ENCODE data around the gene MAP3K4. TPM values are rescaled to one million over a fixed set of nuclear protein-coding genes. Genes with fewer than 3 reads are reported as not detected.

The MAP3K4 gene
- polyA plus RNA-seq, 1 experiment, result 12.7 TPM

- CTCF ChIA-PET, result interaction anchor here (1.4 to 10.9 kb wide), 3 partner anchors 67 to 373 kb away, joined by 4 to 99 read pairs (median 4); no protein-coding TSS in a partner anchor
- no peak overlapping the region for H3K27ac ChIP-seq (ENCODE audit: low read depth, low read length)
- H3K27me3 ChIP-seq (ENCODE audit: control insufficient read depth, insufficient read depth, low read length), result no peaks in the 10 kb centered on the region
- H3K4me3 ChIP-seq (ENCODE audit: low read depth, low read length), result no peak overlapping the region
- H3K9me3 ChIP-seq (ENCODE audit: control insufficient read depth, insufficient read depth, low read length), result no peaks in the 10 kb centered on the region
- POLR2A ChIA-PET, result no interaction called here
- DNase-seq (ENCODE audit: low read depth, low spot score), result no peak
- TF ChIP-seq CTCF (IDR thresholded peaks at IDR 0.05; ENCODE audit: low read depth, low read length), result no peak
Observed at GRCh38 chr6:160999516-160999915, 7.9 kb downstream of the MAP3K4 start.

GRCh38 chr6:161000632-161001031 lies 9.1 kb downstream of the MAP3K4 start:
- CTCF ChIA-PET, result interaction anchor here (1.4 to 2.5 kb wide), 3 partner anchors 8 to 370 kb away, joined by 4 to 8 read pairs (median 6); no protein-coding TSS in a partner anchor
- Histone ChIP-seq H3K4me3 (ENCODE audit: low read depth, low read length) (no peak overlapping the region), H3K27ac (ENCODE audit: low read depth, low read length) (no peak overlapping the region), H3K27me3 (ENCODE audit: control insufficient read depth, insufficient read depth, low read length) (no peaks in the 10 kb centered on the region), H3K9me3 (ENCODE audit: control insufficient read depth, insufficient read depth, low read length) (no peaks in the 10 kb centered on the region)
- POLR2A ChIA-PET, result no interaction called here
- no peak for DNase-seq (ENCODE audit: low read depth, low spot score)
- no peak for TF ChIP-seq CTCF (IDR thresholded peaks at IDR 0.05; ENCODE audit: low read depth, low read length)

- CTCF ChIA-PET, result interaction anchor here (0.6 to 2.5 kb wide), 3 partner anchors 9 to 369 kb away, joined by 6 to 8 read pairs (median 7); no protein-coding TSS in a partner anchor
- Histone ChIP-seq H3K27ac (ENCODE audit: low read depth, low read length) (no peak overlapping the region), H3K27me3 (ENCODE audit: control insufficient read depth, insufficient read depth, low read length) (no peaks in the 10 kb centered on the region), H3K4me3 (ENCODE audit: low read depth, low read length) (no peak overlapping the region), H3K9me3 (ENCODE audit: control insufficient read depth, insufficient read depth, low read length) (no peaks in the 10 kb centered on the region)
- TF ChIP-seq CTCF (IDR thresholded peaks at IDR 0.05; ENCODE audit: low read depth, low read length), result no peak
- DNase-seq (ENCODE audit: low read depth, low spot score), result no peak
- POLR2A ChIA-PET, result interaction anchor here (0.9 kb wide), 1 partner anchor 28 kb away, joined by 3 read pairs; no protein-coding TSS in a partner anchor
Observed at GRCh38 chr6:161001421-161001820, 9.9 kb downstream of the MAP3K4 start.

GRCh38 chr6:161003336-161003735 lies 11.8 kb downstream of the MAP3K4 start:
- no peak for TF ChIP-seq CTCF (IDR thresholded peaks at IDR 0.05; ENCODE audit: low read depth, low read length)
- H3K27me3 ChIP-seq (ENCODE audit: control insufficient read depth, insufficient read depth, low read length), result no peaks in the 10 kb centered on the region
- ChIA-PET POLR2A (no interaction called here), CTCF (interaction anchor here (1.0 to 1.8 kb wide), 3 partner anchors 9 to 12 kb away, joined by 3 to 9 read pairs (median 3); no protein-coding TSS in a partner anchor)
- H3K4me3 ChIP-seq (ENCODE audit: low read depth, low read length), result no peak overlapping the region
- no peaks in the 10 kb centered on the region for H3K9me3 ChIP-seq (ENCODE audit: control insufficient read depth, insufficient read depth, low read length)
- H3K27ac ChIP-seq (ENCODE audit: low read depth, low read length), result no peak overlapping the region
- DNase-seq (ENCODE audit: low read depth, low spot score), result no peak

DNA sequence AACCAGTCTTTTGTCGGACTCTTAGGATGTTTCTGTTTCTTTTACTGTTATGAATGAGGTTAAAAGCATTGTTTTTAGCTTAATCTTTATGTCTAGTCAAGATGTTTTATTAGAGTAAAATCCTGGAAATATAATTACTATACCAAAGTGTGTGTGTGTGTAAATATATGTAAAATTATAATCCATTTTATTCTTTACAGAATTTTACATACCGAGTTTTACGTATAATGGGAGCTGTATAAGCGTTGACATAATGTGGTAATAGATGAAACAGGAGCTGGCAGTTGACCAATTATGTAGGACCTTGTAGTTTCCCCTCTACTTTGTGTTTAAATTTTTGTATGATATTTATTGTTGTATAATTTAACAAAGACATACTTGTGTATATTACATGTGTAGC lies 16.7 kb downstream of the MAP3K4 start:
- CTCF ChIA-PET, result interaction anchor here (0.8 to 3.6 kb wide), 4 partner anchors 15 to 363 kb away, joined by 3 to 22 read pairs (median 8); no protein-coding TSS in a partner anchor
- H3K27ac ChIP-seq (ENCODE audit: low read depth, low read length), result no peak overlapping the region
- no peaks in the 10 kb centered on the region for H3K9me3 ChIP-seq (ENCODE audit: control insufficient read depth, insufficient read depth, low read length)
- POLR2A ChIA-PET, result no interaction called here
- no peak for TF ChIP-seq CTCF (IDR thresholded peaks at IDR 0.05; ENCODE audit: low read depth, low read length)
- no peak for DNase-seq (ENCODE audit: low read depth, low spot score)
- no peak overlapping the region for H3K4me3 ChIP-seq (ENCODE audit: low read depth, low read length)
- H3K27me3 ChIP-seq (ENCODE audit: control insufficient read depth, insufficient read depth, low read length), result no peaks in the 10 kb centered on the region
